ENCODE data around the gene DYRK3. TPM values are rescaled to one million over a fixed set of nuclear protein-coding genes. Genes with fewer than 3 reads are reported as not detected.

DYRK3 gene
- total and polyA plus RNA-seq, 8 donors = 6.1 to 11.8 (median 8.3) TPM

DNA sequence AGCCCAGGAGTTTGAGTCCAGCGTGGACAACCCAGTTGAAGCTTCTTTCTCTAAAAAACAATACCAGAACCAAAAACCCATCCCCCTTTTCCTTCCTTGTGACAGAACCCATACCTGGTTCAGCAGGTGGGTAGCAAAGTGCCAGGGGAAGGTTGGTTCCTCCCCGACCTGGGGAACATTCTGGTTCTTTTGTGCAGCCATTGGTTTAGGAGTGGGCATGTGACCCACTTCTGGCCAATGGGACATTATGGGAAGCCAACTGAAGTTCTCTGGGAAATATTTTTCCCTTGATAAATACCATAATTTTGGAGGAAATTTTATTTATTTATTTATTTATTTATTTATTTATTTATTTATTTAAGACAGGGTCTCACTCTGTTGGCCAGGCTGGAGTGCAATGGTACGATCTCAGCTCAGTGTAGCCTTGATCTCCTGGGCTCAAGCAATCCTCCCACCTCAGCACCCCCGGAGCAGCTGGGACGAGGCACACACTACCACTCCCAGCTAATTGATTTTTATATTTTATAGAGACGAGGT, 33.6 kb downstream of the DYRK3 start:
- TF ChIP-seq, protein P1, sequence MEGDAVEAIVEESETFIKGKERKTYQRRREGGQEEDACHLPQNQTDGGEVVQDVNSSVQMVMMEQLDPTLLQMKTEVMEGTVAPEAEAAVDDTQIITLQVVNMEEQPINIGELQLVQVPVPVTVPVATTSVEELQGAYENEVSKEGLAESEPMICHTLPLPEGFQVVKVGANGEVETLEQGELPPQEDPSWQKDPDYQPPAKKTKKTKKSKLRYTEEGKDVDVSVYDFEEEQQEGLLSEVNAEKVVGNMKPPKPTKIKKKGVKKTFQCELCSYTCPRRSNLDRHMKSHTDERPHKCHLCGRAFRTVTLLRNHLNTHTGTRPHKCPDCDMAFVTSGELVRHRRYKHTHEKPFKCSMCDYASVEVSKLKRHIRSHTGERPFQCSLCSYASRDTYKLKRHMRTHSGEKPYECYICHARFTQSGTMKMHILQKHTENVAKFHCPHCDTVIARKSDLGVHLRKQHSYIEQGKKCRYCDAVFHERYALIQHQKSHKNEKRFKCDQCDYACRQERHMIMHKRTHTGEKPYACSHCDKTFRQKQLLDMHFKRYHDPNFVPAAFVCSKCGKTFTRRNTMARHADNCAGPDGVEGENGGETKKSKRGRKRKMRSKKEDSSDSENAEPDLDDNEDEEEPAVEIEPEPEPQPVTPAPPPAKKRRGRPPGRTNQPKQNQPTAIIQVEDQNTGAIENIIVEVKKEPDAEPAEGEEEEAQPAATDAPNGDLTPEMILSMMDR (IDR thresholded peaks at IDR 0.05) = no peak
- ATAC-seq = no peak
- Histone ChIP-seq H3K27ac (no peak overlapping the region), H3K4me3 (no peak overlapping the region), H3K27me3 (peaks cover 0 to 2% of the 10 kb centered on the region in 2 donors), H3K4me1 (peaks cover 10 to 34% of the 10 kb centered on the region in 2 donors), H3K9me3 (no peaks in the 10 kb centered on the region), H3K36me3 (no peaks in the 10 kb centered on the region)
- no peak for DNase-seq
- intact Hi-C loops (cut with DNase I) = no loop called here

DNA sequence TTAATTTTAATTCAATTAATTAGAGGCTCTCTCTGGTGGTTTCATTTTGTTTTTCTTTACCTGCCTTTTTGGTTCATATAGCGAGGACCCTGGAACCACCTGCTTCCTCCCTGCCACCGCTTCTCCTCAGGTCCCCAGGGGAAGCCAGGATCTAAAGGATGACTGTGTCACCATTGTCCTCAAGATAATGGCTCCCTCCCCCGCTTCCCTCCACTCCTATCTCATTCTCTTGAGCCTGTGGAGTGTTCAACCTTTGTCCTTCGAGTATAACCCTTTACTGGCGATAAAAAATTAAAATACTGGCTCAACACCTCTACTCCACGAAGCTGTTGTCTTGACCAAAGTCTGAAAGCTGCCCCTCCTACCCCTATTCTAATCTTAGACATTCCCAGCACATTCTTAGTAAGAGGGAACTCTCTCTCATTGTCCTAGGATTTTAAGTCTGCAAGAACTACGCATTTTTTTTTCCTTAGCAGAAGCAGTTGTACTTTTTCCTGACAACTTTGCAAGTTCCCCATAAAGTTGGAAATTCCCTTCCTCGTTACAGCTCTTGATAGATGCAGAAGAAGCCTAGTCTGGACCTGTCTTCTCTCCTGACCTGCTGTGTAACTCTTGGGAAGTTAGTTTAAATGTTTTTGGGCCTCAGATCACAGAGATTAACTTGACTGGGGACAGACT, 36.8 kb downstream of the DYRK3 start:
- Histone ChIP-seq H3K27ac (no peak overlapping the region), H3K4me1 (peaks cover 20 to 39% of the 10 kb centered on the region in 2 donors), H3K27me3 (no peaks in the 10 kb centered on the region), H3K36me3 (no peaks in the 10 kb centered on the region), H3K4me3 (no peak overlapping the region), H3K9me3 (no peaks in the 10 kb centered on the region)
- DNase-seq (no peak), ATAC-seq (no peak)
- TF ChIP-seq, protein P1 (IDR thresholded peaks at IDR 0.05) = no peak
- intact Hi-C loops (cut with DNase I) = no loop called here

DNA sequence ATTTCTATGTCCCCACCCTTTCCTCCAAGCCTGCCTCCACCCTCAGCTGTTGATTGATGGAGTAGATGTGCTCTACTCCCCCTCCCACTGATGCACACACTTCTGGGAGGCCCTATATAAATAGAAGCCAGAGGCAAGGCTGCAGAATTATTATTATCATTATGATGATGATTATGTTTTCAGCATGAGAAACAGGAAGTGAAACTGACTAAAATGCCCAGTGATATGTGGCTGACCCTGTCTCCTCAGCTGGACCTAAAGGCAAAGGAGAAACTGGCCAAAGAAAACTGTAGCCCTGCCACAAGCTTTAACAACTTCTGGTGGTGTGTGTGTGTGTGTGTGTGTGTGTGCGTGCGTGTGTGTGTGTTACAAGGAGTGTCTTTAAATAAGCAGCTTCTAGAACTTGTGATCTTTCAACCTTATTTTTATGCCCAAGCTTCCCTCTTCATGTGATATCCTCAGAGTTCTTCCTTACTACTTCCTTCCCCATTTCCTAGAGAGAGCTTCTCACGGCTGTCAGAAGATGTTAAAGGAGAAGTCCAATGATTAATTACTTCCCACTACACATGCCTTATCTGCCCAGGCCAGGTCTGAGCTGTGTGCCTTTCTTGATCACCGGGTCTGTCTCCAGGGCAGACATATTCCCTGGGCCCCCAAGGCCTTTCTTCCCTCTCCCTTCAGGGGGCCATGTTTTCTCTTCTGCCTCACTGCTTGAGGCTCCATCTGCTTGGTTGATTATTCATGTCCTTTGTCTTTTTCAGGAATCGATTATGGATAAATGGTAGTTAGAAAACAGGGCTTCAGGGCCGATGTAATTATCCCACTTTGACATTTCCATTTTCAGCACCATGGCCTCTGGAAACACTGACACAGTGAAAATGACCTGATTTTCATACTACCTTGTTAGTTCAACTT, 37.8 kb downstream of the DYRK3 start:
- intact Hi-C loops (cut with DNase I) = no loop called here
- ATAC-seq (peak; percentile 13), DNase-seq (no peak)
- H3K27me3 ChIP-seq = no peaks in the 10 kb centered on the region
- peaks cover 20 to 39% of the 10 kb centered on the region in 2 donors for H3K4me1 ChIP-seq
- H3K27ac ChIP-seq = peak overlapping the region in 1 of 2 donors; percentile 50
- H3K36me3 ChIP-seq = no peaks in the 10 kb centered on the region
- H3K9me3 ChIP-seq = no peaks in the 10 kb centered on the region
- TF ChIP-seq, protein P1 (IDR thresholded peaks at IDR 0.05) = no peak
- H3K4me3 ChIP-seq = no peak overlapping the region

DNA sequence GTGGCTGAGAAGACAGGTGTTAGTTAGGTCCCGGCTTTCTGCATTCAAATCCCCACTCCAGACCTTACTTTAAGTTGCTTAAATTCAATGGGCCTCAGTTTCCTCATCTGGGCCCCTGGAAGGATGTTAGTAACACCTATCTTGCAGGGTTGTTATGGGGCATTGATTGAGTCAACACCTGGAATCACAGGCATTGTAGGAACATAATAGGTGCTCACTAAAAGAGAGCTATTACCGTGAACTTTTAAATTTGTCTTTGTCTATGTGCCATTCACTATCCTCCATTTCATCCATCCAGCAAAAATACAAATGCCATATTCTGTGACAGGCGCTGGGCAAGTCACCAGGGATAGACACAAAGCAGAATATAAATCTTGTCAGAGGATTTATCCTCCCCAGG, 38.9 kb downstream of the DYRK3 start:
- H3K36me3 ChIP-seq = no peaks in the 10 kb centered on the region
- no peak overlapping the region for H3K4me3 ChIP-seq
- ATAC-seq = no peak
- peak overlapping the region; percentile 53 to 81 for H3K27ac ChIP-seq
- TF ChIP-seq, protein P1 (IDR thresholded peaks at IDR 0.05) = no peak
- H3K9me3 ChIP-seq = no peaks in the 10 kb centered on the region
- no peaks in the 10 kb centered on the region for H3K27me3 ChIP-seq
- no peak for DNase-seq
- intact Hi-C loops (cut with DNase I) = no loop called here
- H3K4me1 ChIP-seq = peaks cover 20 to 42% of the 10 kb centered on the region in 2 donors

DNA sequence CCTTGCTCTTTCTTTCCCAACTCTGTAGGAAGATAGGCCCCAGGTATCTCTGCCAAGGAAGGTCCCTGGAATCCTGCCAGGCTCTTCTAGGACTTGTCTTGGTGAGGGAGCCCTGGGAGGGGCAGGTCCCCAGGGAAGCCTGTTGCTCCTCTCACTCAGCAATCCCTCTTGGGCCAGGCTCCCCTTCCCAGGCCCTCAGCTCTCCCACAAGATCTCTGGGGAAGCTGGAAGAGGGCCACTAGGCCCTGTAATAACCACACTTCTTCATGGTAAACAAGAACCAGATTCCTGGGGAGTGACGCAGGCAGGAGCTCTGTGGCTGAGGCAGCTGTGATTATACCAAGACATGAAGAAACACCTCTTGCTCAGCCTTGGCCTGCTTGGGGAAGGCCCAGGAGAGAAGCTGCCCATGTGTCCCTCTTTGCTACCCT, 39.4 kb downstream of the DYRK3 start:
- no peaks in the 10 kb centered on the region for H3K9me3 ChIP-seq
- no peak overlapping the region for H3K4me3 ChIP-seq
- peak in 3 of 4 donors; percentile 79 to 91 (median 82) for DNase-seq
- H3K36me3 ChIP-seq = no peaks in the 10 kb centered on the region
- intact Hi-C loops (cut with DNase I) = no loop called here
- H3K27ac ChIP-seq = peak overlapping the region; percentile 53 to 81
- TF ChIP-seq, protein P1 (IDR thresholded peaks at IDR 0.05) = no peak
- H3K27me3 ChIP-seq = no peaks in the 10 kb centered on the region
- H3K4me1 ChIP-seq = peaks cover 20 to 48% of the 10 kb centered on the region in 2 donors
- peak; percentile 91 for ATAC-seq
